Trophoblast cell (in vitro differentiated cells and primary cell): Measurements from ENCODE around the gene EBF3.

Experiments
- DNase-seq, 2 donors: peaks; one replicate each; pipeline ENCODE4 v3.0.0-alpha.2; 2016
- H2AFZ ChIP-seq: 2 replicates; pipeline ENCODE4 v1.6.1; 2013; ENCODE audit warnings: low read length, moderate library complexity, mild to moderate bottlenecking; ENCODE audit not compliant: insufficient read depth, poor library complexity
- H2AK5ac ChIP-seq: 2 replicates; pipeline ENCODE4 v1.6.1; 2013; ENCODE audit warnings: mild to moderate bottlenecking, low read length
- H2BK120ac ChIP-seq: 2 replicates; pipeline ENCODE4 v1.6.1; 2013; ENCODE audit warnings: low read length, mild to moderate bottlenecking, moderate library complexity; ENCODE audit not compliant: insufficient read depth, poor library complexity
- H2BK12ac ChIP-seq: 2 replicates; pipeline ENCODE4 v1.6.1; 2013; ENCODE audit warnings: mild to moderate bottlenecking, low read length, moderate library complexity
- H2BK5ac ChIP-seq: 2 replicates; pipeline ENCODE4 v1.6.1; 2013; ENCODE audit warnings: low read length, low read depth, moderate library complexity, mild to moderate bottlenecking; ENCODE audit not compliant: poor library complexity
- H3K14ac ChIP-seq: 2 replicates; pipeline ENCODE4 v1.6.1; 2013; ENCODE audit warnings: mild to moderate bottlenecking, low read length
- H3K18ac ChIP-seq: 2 replicates; pipeline ENCODE4 v1.6.1; 2013; ENCODE audit warnings: mild to moderate bottlenecking, low read length
- H3K23ac ChIP-seq: 2 replicates; pipeline ENCODE4 v1.6.1; 2013; ENCODE audit warnings: low read length
- H3K27ac ChIP-seq: 2 replicates; pipeline ENCODE4 v1.5.1; 2013; ENCODE audit warnings: low read depth, mild to moderate bottlenecking, inconsistent platforms, low read length, moderate library complexity
- H3K27me3 ChIP-seq: 2 replicates; pipeline ENCODE4 v1.6.1; 2013; ENCODE audit warnings: inconsistent platforms, mild to moderate bottlenecking, low read length, moderate library complexity; ENCODE audit not compliant: insufficient read depth
- H3K36me3 ChIP-seq, 2 experiments: 1 replicate in 1 of 2; 2 replicates in 1 of 2; pipeline ENCODE4 v1.6.1; 2013; ENCODE audit warnings: low read length in 2 of 2, mild to moderate bottlenecking in 2 of 2, moderate library complexity in 1 of 2; ENCODE audit not compliant: insufficient read depth in 2 of 2, control insufficient read depth in 1 of 2
- H3K4ac ChIP-seq: 2 replicates; pipeline ENCODE4 v1.6.1; 2013; ENCODE audit warnings: low read depth, mild to moderate bottlenecking, low read length, moderate library complexity
- H3K4me1 ChIP-seq, 2 experiments: 1 replicate in 1 of 2; 2 replicates in 1 of 2; pipeline ENCODE4 v1.6.1; 2013; ENCODE audit warnings: low read length in 2 of 2, mild to moderate bottlenecking in 2 of 2, moderate library complexity in 1 of 2; ENCODE audit not compliant: insufficient read depth in 2 of 2, control insufficient read depth in 1 of 2
- H3K4me2 ChIP-seq: 2 replicates; pipeline ENCODE4 v1.6.1; 2013; ENCODE audit warnings: inconsistent platforms, mild to moderate bottlenecking, low read length, moderate library complexity
- H3K4me3 ChIP-seq: 2 replicates; pipeline ENCODE4 v1.5.1; 2013; ENCODE audit warnings: mild to moderate bottlenecking, low read depth, low read length, inconsistent platforms
- H3K79me1 ChIP-seq: one replicate; pipeline ENCODE4 v1.6.1; 2013; ENCODE audit warnings: low read length
- H3K79me2 ChIP-seq: 2 replicates; pipeline ENCODE4 v1.6.1; 2013; ENCODE audit warnings: low read length, mild to moderate bottlenecking; ENCODE audit not compliant: control insufficient read depth, insufficient read depth, poor library complexity
- H3K9ac ChIP-seq: 2 replicates; pipeline ENCODE4 v1.6.1; 2013; ENCODE audit warnings: mild to moderate bottlenecking, low read length
- H3K9me3 ChIP-seq: 2 replicates; pipeline ENCODE4 v1.6.1; 2013; ENCODE audit warnings: low read depth, mild to moderate bottlenecking, control low read depth, inconsistent platforms, low read length; ENCODE audit not compliant: insufficient read depth
- H4K12ac ChIP-seq: 2 replicates; pipeline ENCODE4 v1.6.1; 2013; ENCODE audit warnings: low read depth, mild to moderate bottlenecking, low read length, moderate library complexity
- H4K8ac ChIP-seq: 2 replicates; pipeline ENCODE4 v1.6.1; 2013; ENCODE audit warnings: low read depth, mild to moderate bottlenecking, low read length, moderate library complexity
- H4K91ac ChIP-seq: one replicate; pipeline ENCODE4 v1.6.1; 2013; ENCODE audit warnings: low read depth, mild to moderate bottlenecking, low read length, moderate library complexity
- WGBS: extraction: QIAGEN DNeasy Blood & Tissue Kit; methylation state at CpG from one replicate; pipeline ENCODE4 v1.1.7; 2013; ENCODE audit warnings: missing lambda C conversion rate; ENCODE audit not compliant: insufficient read length, insufficient coverage; ENCODE audit errors: extremely low coverage; 5-methylcytosine and 5-hydroxymethylcytosine counted together

The EBF3 gene

GRCh38 chr10:129885526-129885925 lies 78.5 kb downstream of the EBF3 start:
- no peak for DNase-seq

GRCh38 chr10:129884398-129885078 lies 79.5 kb downstream of the EBF3 start:
- no peaks in the 10 kb centered on the region for H3K27me3 ChIP-seq
- H3K23ac ChIP-seq = no peak overlapping the region
- no peak overlapping the region for H3K18ac ChIP-seq
- H3K4ac ChIP-seq = no peak overlapping the region
- no peak overlapping the region for H3K27ac ChIP-seq
- no peaks in the 10 kb centered on the region for H3K79me1 ChIP-seq
- no peak overlapping the region for H2BK120ac ChIP-seq
- no peak for DNase-seq
- no peak overlapping the region for H4K12ac ChIP-seq
- no peak overlapping the region for H2BK12ac ChIP-seq
- no CpG with 5 or more reads among the region's 18 CpGs for WGBS
- H3K4me3 ChIP-seq = no peak overlapping the region
- no peak overlapping the region for H2AK5ac ChIP-seq
- H4K91ac ChIP-seq = no peak overlapping the region
- H3K4me2 ChIP-seq = no peak overlapping the region
- no peaks in the 10 kb centered on the region for H3K4me1 ChIP-seq
- H3K14ac ChIP-seq = no peak overlapping the region
- H2AFZ ChIP-seq = no peak overlapping the region
- H4K8ac ChIP-seq = no peak overlapping the region
- no peak overlapping the region for H2BK5ac ChIP-seq
- no peaks in the 10 kb centered on the region for H3K36me3 ChIP-seq
- no peak overlapping the region for H3K9ac ChIP-seq
- no peaks in the 10 kb centered on the region for H3K79me2 ChIP-seq
- H3K9me3 ChIP-seq = no peaks in the 10 kb centered on the region

More at GRCh38 chr10:129885526-129885925, 78.5 kb downstream of the EBF3 start:
- H3K4me3 ChIP-seq = no peak overlapping the region
- H3K27me3 ChIP-seq = no peaks in the 10 kb centered on the region
- H4K12ac ChIP-seq = no peak overlapping the region
- no peak overlapping the region for H2BK12ac ChIP-seq
- no peaks in the 10 kb centered on the region for H3K9me3 ChIP-seq
- H3K79me2 ChIP-seq = no peaks in the 10 kb centered on the region
- H3K18ac ChIP-seq = no peak overlapping the region
- no CpG with 5 or more reads among the region's 8 CpGs for WGBS
- no peak overlapping the region for H4K91ac ChIP-seq
- H3K14ac ChIP-seq = no peak overlapping the region
- H3K27ac ChIP-seq = no peak overlapping the region
- no peaks in the 10 kb centered on the region for H3K36me3 ChIP-seq
- no peak overlapping the region for H2AK5ac ChIP-seq
- no peak overlapping the region for H3K23ac ChIP-seq
- H3K4me1 ChIP-seq = no peaks in the 10 kb centered on the region
- no peak overlapping the region for H3K4me2 ChIP-seq
- no peak overlapping the region for H2BK5ac ChIP-seq
- no peak overlapping the region for H2AFZ ChIP-seq
- no peaks in the 10 kb centered on the region for H3K79me1 ChIP-seq
- H4K8ac ChIP-seq = no peak overlapping the region
- H3K4ac ChIP-seq = no peak overlapping the region
- H3K9ac ChIP-seq = no peak overlapping the region
- no peak overlapping the region for H2BK120ac ChIP-seq

- H3K23ac ChIP-seq = no peak overlapping the region
- no peak overlapping the region for H3K4me3 ChIP-seq
- H3K27me3 ChIP-seq = no peaks in the 10 kb centered on the region
- no peaks in the 10 kb centered on the region for H3K79me2 ChIP-seq
- no peak for DNase-seq
- no peak overlapping the region for H2BK5ac ChIP-seq
- no peak overlapping the region for H2BK12ac ChIP-seq
- no peaks in the 10 kb centered on the region for H3K79me1 ChIP-seq
- no peak overlapping the region for H4K12ac ChIP-seq
- H3K4me2 ChIP-seq = no peak overlapping the region
- no peak overlapping the region for H3K14ac ChIP-seq
- H3K4ac ChIP-seq = no peak overlapping the region
- no peaks in the 10 kb centered on the region for H3K9me3 ChIP-seq
- H2BK120ac ChIP-seq = no peak overlapping the region
- no CpG with 5 or more reads among the region's 20 CpGs for WGBS
- H3K4me1 ChIP-seq = no peaks in the 10 kb centered on the region
- H4K8ac ChIP-seq = no peak overlapping the region
- no peaks in the 10 kb centered on the region for H3K36me3 ChIP-seq
- H3K9ac ChIP-seq = no peak overlapping the region
- H2AFZ ChIP-seq = no peak overlapping the region
- no peak overlapping the region for H2AK5ac ChIP-seq
- no peak overlapping the region for H4K91ac ChIP-seq
- H3K27ac ChIP-seq = no peak overlapping the region
- no peak overlapping the region for H3K18ac ChIP-seq
Measured at GRCh38 chr10:129883626-129884397, 80.3 kb downstream of the EBF3 start.

- no peak overlapping the region for H3K4ac ChIP-seq
- no peak overlapping the region for H3K14ac ChIP-seq
- no peaks in the 10 kb centered on the region for H3K79me2 ChIP-seq
- H3K4me3 ChIP-seq = no peak overlapping the region
- H2BK5ac ChIP-seq = no peak overlapping the region
- no peaks in the 10 kb centered on the region for H3K4me1 ChIP-seq
- H3K4me2 ChIP-seq = no peak overlapping the region
- no CpG with 5 or more reads among the region's 11 CpGs for WGBS
- no peak overlapping the region for H3K23ac ChIP-seq
- no peaks in the 10 kb centered on the region for H3K9me3 ChIP-seq
- no peak overlapping the region for H4K91ac ChIP-seq
- H4K12ac ChIP-seq = no peak overlapping the region
- H2AFZ ChIP-seq = no peak overlapping the region
- no peaks in the 10 kb centered on the region for H3K36me3 ChIP-seq
- H4K8ac ChIP-seq = no peak overlapping the region
- no peaks in the 10 kb centered on the region for H3K79me1 ChIP-seq
- no peak overlapping the region for H3K27ac ChIP-seq
- no peak overlapping the region for H2BK12ac ChIP-seq
- no peak overlapping the region for H2BK120ac ChIP-seq
- no peak overlapping the region for H3K9ac ChIP-seq
- no peak overlapping the region for H2AK5ac ChIP-seq
- no peak for DNase-seq
- no peak overlapping the region for H3K18ac ChIP-seq
- H3K27me3 ChIP-seq = no peaks in the 10 kb centered on the region
Measured at GRCh38 chr10:129883029-129883428, 81.0 kb downstream of the EBF3 start.
